Ramos (cell line): ENCODE data around the gene ZNF648.
"Not testable (repeated sequence)": the region's sequence is repeated elsewhere in the genome, so short reads cannot be mapped to it uniquely, and the experiment has no call there.

ENCODE experiments used
- in situ Hi-C: fragments of 300-500 bp; cut with MboI; formaldehyde crosslinking; loops from one replicate; pipeline ENCODE4 v1.14.3; 2022; ENCODE audit warnings: low sequenced_read_pairs; ENCODE audit not compliant: unreplicated experiment

Gene ZNF648, protein sequence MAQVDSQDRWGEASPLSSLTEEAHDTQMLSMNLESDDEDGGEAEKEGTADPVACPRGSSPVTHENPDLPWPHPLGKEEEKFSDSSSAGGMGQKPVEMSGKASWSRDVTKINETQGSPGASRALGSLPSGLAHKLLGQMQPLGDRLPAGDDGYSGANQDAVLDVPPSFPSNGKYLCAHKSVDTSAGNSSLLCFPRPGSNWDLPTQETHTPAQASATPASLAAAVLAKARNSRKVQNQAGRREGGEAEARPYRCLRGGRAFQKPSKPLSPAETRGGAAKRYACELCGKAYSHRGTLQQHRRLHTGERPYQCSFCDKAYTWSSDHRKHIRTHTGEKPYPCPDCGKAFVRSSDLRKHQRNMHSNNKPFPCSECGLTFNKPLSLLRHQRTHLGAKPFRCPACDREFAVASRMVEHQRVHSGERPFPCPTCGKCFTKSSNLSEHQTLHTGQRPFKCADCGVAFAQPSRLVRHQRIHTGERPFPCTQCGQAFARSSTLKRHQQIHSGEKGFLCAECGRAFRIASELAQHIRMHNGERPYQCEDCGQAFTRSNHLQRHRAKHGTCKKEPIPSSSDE

DNA sequence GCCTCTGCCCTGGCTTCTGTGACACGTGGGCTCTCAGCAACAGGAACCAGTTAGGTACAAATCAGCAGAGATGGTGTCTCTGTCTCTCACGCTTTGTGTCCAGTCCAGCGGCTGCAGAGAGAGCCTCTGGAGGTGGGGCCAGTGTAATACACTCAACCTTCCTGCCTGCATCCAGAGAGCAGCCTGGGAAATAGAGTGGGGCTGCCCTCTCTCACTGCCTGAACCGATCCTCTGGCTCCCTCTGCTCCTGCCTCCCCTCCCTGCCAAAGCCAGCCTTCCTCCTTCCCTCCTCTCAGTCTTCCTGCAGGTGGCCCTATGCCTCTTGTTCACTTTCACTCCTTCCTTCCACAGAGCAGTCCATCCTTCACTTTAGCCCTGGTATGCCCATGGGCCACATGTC is at the start of gene ZNF648:
Gene ZNF648 (minus strand): TSS at position 119 of the 400 bp plus-strand sequence. CDS start 3,702 bp downstream, outside the sequence.
- in situ Hi-C loops, result no loop called here

DNA sequence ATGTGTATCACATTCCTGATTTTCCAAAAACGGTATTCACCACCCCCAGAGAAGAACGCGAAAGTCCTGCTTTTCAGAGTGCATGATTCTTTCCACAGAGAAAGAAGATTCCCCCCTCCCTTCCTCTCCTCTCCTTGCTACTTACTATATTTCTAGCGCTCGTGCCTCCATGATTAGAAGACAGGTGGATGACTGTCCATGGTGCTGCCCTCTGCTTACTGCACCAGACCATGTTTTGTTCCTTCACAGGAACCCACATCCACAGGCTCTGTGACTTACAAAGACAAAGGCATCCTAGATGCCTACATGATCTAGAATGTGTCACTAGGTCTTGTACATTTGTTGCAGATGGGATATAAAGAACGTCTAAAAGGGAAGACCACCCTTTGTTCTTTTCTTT is 49.1 kb upstream of the ZNF648 start:
- in situ Hi-C loops, result no loop called here

DNA sequence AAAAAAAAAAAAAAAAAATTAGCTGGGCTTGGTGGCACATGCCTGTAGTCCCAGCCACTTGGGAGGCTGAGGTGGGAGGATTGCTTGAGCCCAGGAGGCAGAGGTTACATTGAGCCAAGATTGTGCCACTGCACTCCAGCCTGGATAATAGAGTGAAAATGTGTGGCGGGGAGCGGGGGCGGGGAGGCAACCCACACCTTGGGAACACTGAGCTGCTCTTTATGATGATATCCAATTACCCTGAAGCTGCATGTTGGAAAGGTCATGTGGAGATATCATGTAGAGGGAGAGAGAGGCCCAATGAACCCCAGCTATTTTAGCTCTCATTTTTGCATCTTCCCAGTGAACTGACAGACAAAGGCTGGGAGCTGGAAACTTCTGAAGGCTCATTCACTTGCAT is 48.3 kb upstream of the ZNF648 start:
- in situ Hi-C loops, result no loop called here

DNA sequence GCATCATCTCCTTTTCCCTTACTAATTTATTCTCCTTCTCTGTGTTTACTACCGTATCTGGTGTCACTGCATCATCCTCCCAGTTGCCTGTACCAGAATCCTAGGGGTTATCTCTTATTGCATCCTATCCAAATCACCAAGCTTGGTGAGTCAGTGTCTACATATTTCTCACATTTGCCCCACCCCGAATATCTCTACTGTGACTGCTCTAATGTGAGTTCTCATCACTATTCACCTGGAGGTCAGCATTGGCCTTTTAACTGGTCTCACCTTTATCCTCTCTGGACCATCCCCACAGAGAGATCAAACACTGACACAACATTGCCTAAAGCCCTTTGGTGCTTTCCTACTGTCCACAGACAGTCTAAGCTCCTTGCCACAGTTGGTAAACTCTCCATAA is 45.7 kb upstream of the ZNF648 start:
- in situ Hi-C loops, result no loop called here

DNA sequence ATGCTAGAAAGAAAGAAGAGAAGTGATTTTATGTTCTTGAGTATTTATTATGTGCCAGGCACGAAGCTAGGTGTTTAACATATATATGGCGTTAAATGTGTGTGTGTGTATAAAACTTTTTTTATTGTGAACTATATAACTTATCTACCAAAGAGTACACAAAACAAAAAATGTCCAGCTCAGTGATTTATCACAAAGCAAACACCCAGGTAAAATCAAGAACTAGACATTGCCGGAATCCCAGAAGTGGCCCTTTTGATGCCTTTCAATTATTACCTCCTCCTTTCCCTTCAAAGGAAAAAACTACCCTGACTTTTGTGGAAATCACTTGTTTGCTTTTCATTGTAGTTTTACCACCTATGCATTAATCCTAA is 40.5 kb upstream of the ZNF648 start:
- in situ Hi-C loops, result no loop called here

DNA sequence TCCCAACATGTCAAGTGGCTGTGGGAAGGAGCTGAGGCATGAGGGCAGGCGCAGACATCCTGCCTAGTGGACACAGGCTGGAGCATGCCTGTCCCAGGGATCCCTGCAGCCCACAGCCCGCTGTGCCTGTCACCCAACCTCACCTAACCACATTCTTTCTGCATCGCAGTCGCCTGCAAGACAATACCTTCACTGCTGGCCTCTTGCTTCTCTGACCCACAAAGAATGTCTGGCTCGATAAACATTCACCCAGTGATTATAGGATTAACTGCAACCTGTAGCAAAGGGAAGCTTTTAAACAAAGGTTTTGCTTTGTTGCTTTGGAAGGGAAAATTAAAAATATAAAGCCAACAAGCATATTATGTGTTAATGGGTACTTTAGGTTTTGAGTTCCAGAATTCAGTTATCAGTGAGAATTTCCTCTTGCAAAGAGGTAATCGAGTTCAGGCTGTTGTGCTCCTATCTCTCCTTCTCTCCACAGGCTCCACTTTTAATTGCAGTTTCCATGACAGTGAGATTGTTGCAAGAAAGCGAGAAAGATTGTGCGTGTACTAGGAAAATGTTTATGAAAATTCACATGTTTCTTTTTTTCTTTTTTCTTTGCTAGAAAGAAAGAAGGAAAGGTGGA is 40.0 kb upstream of the ZNF648 start:
- in situ Hi-C loops, result no loop called here

DNA sequence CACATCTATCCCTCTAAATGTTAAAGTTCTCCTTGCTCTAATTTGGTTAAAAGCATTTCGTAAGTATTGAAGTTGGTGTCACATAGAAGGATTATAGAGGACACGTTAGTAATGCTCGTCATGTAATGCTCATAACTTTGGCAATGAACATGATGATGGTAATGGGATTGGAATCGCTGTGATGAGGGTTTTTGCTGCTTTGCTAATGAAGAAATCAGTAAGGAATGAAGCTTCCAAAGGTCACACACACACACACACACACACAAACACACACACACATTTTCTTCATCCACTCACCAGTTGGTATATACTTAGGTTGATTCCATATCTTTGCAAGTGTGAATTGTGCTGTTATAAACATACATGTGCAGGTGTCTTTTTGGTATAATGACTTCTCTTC is 36.8 kb upstream of the ZNF648 start:
- in situ Hi-C loops, result no loop called here

DNA sequence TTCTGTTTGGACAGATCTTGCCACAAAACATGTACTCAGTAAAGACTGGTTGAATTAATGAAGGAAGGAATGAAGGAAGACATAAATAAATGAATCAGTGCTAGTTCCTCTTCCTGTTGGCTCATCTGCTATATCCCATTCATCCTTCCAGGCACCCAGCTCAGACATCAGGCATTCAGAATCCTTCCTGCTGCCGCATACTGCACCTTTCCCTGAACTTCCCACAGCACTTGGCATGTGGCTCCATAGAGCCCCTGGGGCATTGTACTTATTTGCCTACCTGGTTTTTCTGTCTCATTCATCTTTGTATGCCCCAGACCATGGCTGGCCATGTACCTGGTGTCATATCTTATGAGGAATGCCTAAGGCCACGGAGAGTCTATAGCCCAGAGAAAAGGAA is 34.4 kb upstream of the ZNF648 start:
- in situ Hi-C loops, result no loop called here

DNA sequence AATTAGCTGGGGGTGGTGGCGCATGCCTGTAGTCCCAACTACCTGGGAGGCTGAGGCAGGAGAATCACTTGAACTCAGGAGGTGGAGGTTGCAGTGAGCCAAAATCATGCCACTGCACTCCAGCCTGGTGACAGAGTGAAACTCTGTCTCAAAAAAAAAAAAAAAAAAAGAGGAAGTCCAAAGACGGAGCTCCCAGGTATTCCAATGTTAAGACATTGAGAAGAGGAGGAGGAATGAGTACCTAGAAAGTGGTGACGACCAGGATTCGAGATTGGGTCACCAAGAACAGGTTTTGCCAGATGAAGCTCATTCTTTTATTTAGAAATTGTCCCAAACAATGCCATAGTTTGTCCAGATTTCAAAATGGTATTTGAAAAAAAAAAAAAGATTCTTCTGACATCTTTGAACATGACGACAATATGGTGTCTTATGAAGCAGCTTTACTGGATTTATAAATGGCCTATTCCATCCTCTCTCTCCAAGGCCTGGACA is 33.0 kb upstream of the ZNF648 start:
- in situ Hi-C loops, result not testable (repeated sequence)

DNA sequence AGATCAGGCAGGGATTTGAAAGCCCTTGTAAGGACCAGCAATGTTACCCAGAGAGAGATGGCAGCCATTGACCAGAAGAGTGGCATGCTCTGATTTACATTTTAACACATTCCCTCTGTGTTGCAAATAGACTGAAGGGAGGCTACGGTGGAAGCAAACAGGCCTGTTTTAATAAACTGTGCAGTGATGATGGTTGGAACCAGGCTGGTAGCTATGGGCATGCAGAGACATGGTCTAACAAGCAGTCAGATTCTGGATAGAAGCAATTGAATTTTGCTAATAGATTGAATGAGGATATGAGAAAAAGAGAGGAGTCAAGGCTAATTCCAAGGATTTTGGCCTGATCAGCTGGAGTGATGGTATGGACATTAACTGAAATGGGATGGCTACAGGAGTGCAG is 32.3 kb upstream of the ZNF648 start:
- in situ Hi-C loops, result no loop called here

DNA sequence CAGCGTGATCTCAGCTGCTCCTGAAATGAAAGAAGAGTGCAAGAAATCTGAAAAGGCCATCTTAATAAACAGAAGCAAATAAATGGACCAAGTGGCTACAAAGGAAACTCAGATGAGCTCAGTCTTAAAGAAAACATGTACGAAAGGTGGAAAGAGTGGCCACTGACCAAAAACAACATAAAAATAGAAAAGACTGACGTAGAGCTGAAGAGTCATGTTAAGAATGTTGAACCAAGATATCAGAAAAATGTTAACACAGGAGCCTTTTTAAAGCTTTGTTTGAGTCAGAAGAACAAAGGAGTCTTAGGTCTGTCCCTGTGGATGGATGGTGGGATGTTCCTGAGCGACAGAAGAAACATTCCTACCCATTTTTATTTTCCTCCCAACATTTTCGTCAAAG is 30.8 kb upstream of the ZNF648 start:
- in situ Hi-C loops, result no loop called here

DNA sequence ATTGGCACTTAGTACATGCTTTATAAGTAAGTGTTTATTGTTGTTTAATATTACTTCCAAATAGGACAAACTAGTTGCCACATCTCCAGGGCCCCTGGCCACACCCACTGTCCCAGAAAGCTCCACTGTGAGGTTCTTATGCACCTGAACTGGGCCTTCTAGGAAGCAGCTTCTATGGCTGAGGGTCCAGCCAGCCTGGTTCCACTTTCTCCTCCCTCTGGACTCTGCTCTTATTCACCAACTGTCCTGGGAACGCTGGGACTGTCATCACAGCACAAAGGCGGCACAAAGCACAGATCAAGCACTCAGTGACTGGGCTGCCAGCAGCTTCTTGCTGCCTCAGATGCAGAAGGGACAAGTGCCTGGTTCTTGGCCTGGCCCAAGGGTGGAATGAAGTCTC is 29.6 kb upstream of the ZNF648 start:
- in situ Hi-C loops, result no loop called here

DNA sequence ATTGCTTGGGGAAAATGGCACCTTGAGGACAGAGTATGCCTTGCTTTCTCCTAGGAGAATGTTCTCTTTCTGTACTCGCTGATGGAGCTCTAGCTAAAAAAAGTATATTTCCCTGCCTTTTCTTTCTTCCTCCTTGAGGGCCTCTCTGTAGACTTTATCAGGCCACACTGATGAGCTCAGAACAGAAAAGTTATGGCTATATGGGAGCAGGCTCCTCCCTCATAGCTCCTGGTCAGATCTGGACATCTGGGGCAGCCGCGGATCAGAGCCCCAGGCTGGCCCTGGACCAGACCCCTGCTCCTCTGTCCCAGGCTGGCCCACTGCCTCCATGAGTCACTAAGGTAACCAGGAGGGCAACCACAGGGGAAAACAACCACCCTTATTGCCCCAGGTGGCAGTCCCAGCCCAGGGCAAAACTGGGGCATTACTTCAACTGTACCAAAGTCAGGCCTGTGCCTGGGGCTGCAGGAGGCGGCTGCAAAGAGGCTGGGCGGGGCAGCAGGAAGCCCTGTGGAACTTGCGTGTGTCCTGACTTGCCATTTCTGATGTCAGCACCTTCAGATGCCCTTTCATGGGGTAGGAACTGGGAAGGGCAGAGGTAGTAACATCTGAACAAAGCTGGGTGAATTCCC is 26.3 kb upstream of the ZNF648 start:
- in situ Hi-C loops, result no loop called here

DNA sequence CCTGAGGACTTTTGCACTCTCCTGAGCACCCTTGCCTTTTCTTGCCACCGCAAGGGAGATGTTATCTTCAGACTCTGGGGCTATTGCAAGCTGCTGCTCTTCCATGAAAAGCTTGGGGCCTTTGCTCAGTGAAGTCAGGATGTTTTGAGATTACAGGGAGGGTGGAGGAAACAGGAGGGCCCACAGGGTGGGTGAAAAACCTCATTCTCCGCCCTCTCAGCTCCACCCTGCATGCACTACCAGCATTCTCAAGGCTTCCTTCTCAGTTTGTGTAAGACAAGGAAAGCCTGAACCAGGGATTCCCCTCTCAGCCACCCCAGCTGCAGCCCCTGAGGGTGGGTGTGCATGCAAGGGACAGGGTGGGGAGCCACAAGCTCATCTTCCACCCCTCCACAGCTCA is 25.8 kb upstream of the ZNF648 start:
- in situ Hi-C loops, result no loop called here

DNA sequence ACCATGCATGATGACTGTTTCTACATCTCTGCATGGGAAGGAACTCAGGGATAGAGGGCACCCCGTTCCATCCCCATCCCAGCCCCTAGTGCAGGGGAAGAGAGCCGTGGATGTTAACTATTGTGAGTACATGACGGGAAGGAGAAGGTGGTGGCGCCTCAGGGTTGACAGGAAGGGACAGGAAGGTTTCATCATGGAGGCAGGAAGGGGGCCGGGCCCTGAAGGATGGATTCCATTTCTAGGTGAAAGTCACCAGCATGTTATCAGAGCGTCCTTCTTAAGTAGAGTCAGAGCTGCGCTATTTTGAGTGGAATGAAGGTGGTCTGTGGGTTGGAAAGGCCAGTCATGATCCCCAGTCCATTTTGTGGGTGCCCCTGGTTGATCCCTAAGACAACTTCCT is 25.1 kb upstream of the ZNF648 start:
- in situ Hi-C loops, result no loop called here

DNA sequence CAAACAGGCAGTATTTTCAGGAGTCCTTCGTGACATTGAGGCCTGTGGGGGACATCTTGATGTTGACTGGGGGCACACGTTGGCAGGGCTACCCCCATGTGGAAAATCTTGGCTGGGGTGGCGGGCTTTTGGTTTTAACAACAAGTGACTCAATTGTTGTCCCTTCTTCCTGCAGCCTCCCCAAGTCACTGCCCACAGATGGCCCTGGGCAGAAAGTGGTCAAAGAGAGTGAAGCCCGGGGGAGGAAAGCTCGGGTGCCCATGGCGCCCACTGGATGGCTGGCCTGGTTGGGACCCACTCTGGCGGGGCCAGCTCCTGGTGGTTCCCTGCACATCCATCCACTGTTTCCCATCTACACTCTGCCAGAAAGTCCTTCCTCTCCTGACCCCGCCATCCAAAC is 24.6 kb upstream of the ZNF648 start:
- in situ Hi-C loops, result no loop called here

DNA sequence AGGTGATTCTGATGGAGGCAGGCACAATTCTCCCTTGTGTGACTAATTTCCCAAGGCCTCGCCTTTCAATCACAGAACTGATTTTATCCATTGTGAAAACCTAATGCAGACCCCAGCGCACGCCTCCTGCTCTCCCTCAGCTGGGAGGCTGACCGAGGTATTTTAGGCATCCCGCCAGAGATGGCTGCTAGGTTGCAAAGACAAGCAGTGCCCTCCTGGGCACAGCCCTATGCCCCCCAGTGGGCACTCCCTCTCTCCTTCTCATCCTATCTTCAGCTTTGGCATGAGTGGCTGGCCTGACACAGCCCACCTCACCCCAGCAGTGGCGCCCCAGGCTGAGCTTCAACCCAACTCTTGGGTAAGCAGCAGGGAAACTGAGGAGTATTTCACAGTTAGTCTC is 24.2 kb upstream of the ZNF648 start:
- in situ Hi-C loops, result no loop called here

DNA sequence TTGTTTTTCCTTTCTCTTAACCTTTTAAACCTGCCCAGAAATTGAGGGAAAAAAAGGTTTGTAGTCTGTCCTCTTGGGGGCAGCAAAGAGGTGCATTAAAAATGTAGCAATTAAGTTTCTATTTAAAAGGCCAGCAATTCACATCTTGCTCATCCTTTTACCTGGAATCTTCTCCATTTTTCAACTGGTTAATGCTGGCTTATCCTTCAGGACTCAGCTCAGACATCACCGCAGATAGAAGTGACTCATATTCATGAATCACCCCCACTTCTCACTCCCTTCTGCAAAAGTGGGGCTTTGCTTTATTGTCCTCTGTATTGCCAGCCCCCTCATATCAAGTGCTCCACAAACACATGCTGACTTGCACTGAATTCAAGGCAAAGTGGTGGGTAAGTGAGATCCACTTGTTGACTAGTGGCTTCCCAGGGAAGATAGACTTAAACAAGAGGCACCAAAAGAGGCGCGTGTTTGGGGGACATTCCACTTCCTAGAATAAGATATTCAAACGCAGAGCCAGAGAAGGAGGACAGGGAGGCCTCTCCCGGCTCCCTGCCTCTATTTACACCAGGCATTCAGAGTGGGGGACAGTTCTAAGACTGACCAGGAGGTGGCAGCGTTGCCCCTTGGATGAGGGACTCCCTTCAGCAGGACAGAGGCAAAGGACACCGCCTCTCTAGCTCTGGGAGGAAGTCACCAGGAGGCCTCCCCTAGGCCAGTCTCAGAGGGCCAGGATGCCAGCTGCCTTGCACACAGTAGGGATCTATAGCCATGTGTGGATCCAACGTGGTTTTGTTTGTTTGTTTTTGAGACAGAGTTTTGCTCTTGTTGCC is 23.2 kb upstream of the ZNF648 start:
- in situ Hi-C loops, result no loop called here

DNA sequence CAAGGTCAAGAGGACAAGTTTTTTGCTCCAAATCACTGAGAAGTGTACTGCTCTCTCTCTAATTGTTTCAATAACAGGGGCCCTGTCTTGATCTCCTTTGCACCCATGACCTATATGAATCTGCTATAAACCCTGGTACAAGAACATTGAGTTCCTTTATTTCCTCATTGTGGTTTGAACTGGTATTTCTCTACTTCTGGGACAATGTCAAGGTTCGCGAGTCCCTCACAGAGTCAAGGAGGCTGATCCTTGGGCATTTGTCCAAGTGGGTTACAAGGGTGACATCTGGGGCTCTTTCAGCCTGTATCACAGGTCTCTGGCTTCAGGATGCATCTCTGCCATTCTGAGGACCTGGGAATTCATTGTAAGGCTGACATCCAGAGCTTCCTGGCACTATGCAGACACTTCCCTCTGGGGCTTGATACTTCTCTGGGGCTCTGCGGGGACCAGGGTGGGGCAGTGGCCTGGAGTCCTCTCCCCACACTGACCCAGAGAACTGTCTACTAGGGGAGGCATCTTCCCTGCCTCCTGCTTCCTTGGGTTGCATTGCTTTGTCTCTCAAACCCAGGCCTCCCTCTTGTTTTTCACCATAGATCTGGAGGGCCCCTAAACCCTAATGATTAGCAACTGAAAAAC is 22.5 kb upstream of the ZNF648 start:
- in situ Hi-C loops, result no loop called here
